ENCODE results near the gene SCAPER.

- TF ChIP-seq CTCF (IDR thresholded peaks at IDR 0.05; ENCODE audit: poor library complexity, severe bottlenecking): no peak
- TF ChIP-seq REST (IDR thresholded peaks at IDR 0.05; ENCODE audit: borderline replicate concordance): no peak
- TF ChIP-seq TAF1 (IDR thresholded peaks at IDR 0.05; ENCODE audit: low read depth): no peak
- TF ChIP-seq EZH2 (IDR thresholded peaks at IDR 0.05; ENCODE audit: borderline replicate concordance, insufficient read depth, low read length, poor library complexity, severe bottlenecking): no peak
- no peak for TF ChIP-seq EP300 (conservative IDR thresholded peaks at IDR 0.05; ENCODE audit: poor library complexity, severe bottlenecking)
- TF ChIP-seq POLR2AphosphoS5 (IDR thresholded peaks at IDR 0.05): no peak
- no peak for TF ChIP-seq MXI1 (conservative IDR thresholded peaks at IDR 0.05; ENCODE audit: poor library complexity, severe bottlenecking)
- TF ChIP-seq RAD21 (conservative IDR thresholded peaks at IDR 0.05): no peak
Observed at GRCh38 chr15:76447728-76448441, 457.3 kb downstream of the SCAPER start.
